NK-92 treated with Interleukin-12 subunit alpha and Interleukin-12 subunit beta, amount 100 ng/mL, for 24 hours (cell line): ENCODE measurements around the gene LSM12.
"Not testable (repeated sequence)": the region's sequence is repeated elsewhere in the genome, so short reads cannot be mapped to it uniquely, and the experiment has no call there.

Experiments
- DNase-seq: peaks from one replicate; lab custom pipeline; 2025; lab: John Stamatoyannopoulos, UW

Gene LSM12

GRCh38 chr17:44076716-44077594 lies 10.5 kb upstream of the LSM12 start:
- no peak for DNase-seq

GRCh38 chr17:44075598-44076293 lies 9.3 kb upstream of the LSM12 start:
- DNase-seq: no peak

GRCh38 chr17:44074911-44075285 lies 8.4 kb upstream of the LSM12 start:
- DNase-seq: no peak

GRCh38 chr17:44074231-44074910 lies 7.9 kb upstream of the LSM12 start:
- DNase-seq: no peak

- DNase-seq: no peak
Observed at GRCh38 chr17:44071772-44072171, 5.3 kb upstream of the LSM12 start.

- no peak for DNase-seq
Observed at GRCh38 chr17:44071198-44071520, 4.7 kb upstream of the LSM12 start.

GRCh38 chr17:44070455-44071197 lies 4.2 kb upstream of the LSM12 start, which contains the start of gene G6PC3:
TSS of gene G6PC3 (plus strand) at chr17:44070735. CDS start at chr17:44070966, 231 bp downstream.
- DNase-seq: peak; percentile 94

- DNase-seq: no peak
Observed at GRCh38 chr17:44069974-44070454, 3.5 kb upstream of the LSM12 start.

GRCh38 chr17:44067545-44067940 lies 1.1 kb upstream of the LSM12 start:
- no peak for DNase-seq

- DNase-seq: no peak
Observed at GRCh38 chr17:44065668-44066203, 735 bp downstream of the LSM12 start.

GRCh38 chr17:44063704-44064639 lies 2.5 kb downstream of the LSM12 start:
- DNase-seq: no peak

GRCh38 chr17:44062871-44063270 lies 3.6 kb downstream of the LSM12 start:
- no peak for DNase-seq

- DNase-seq: no peak
Observed at GRCh38 chr17:44061446-44061845, 5.0 kb downstream of the LSM12 start.

GRCh38 chr17:44059101-44059892 lies 7.2 kb downstream of the LSM12 start:
- DNase-seq: no peak

GRCh38 chr17:44053125-44053872 lies 13.2 kb downstream of the LSM12 start:
- no peak for DNase-seq

- no peak for DNase-seq
Observed at GRCh38 chr17:44049294-44050060, 17.0 kb downstream of the LSM12 start.

- not testable (repeated sequence) for DNase-seq
Observed at GRCh38 chr17:44046893-44047292, 19.6 kb downstream of the LSM12 start.

GRCh38 chr17:44045486-44045885 lies 21.0 kb downstream of the LSM12 start:
- DNase-seq: no peak
